ENCODE data around the gene PRPSAP2.

DNA sequence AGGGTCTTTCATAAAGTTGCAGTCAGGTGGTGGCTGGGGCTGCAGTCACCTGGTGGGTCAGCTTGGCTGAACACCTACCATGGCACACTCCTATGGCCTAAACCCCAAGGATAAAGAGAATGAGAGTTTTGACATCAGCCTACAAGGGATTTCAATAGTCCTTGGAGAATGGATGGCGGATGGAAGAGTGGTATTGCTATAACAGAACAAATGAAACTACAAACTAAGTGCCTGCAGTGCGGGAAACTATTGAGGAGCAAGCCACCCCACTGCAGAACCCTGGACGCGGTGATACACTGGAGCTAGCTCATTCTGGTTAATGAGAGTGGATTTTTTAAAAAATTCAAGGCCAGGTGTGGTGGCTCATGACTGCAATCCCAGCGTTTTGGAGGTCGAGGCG is 3.0 kb upstream of the PRPSAP2 start:
- TF ChIP-seq, protein P1, sequence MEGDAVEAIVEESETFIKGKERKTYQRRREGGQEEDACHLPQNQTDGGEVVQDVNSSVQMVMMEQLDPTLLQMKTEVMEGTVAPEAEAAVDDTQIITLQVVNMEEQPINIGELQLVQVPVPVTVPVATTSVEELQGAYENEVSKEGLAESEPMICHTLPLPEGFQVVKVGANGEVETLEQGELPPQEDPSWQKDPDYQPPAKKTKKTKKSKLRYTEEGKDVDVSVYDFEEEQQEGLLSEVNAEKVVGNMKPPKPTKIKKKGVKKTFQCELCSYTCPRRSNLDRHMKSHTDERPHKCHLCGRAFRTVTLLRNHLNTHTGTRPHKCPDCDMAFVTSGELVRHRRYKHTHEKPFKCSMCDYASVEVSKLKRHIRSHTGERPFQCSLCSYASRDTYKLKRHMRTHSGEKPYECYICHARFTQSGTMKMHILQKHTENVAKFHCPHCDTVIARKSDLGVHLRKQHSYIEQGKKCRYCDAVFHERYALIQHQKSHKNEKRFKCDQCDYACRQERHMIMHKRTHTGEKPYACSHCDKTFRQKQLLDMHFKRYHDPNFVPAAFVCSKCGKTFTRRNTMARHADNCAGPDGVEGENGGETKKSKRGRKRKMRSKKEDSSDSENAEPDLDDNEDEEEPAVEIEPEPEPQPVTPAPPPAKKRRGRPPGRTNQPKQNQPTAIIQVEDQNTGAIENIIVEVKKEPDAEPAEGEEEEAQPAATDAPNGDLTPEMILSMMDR (IDR thresholded peaks at IDR 0.05), result no peak
- no peak for TF ChIP-seq POLR2A (IDR thresholded peaks at IDR 0.05)
